HG02588 (cell line): ENCODE measurements around the gene ECI1.
"Not testable (repeated sequence)": the region's sequence is repeated elsewhere in the genome, so short reads cannot be mapped to it uniquely, and the experiment has no call there.

Experiments
- ATAC-seq: cut with Tn5 transposase; IDR thresholded peaks from one replicate; pipeline ENCODE4 v1.9.1; 2021; ENCODE audit warnings: mild to moderate bottlenecking, moderate library complexity; ENCODE audit not compliant: unreplicated experiment

The ECI1 gene

DNA sequence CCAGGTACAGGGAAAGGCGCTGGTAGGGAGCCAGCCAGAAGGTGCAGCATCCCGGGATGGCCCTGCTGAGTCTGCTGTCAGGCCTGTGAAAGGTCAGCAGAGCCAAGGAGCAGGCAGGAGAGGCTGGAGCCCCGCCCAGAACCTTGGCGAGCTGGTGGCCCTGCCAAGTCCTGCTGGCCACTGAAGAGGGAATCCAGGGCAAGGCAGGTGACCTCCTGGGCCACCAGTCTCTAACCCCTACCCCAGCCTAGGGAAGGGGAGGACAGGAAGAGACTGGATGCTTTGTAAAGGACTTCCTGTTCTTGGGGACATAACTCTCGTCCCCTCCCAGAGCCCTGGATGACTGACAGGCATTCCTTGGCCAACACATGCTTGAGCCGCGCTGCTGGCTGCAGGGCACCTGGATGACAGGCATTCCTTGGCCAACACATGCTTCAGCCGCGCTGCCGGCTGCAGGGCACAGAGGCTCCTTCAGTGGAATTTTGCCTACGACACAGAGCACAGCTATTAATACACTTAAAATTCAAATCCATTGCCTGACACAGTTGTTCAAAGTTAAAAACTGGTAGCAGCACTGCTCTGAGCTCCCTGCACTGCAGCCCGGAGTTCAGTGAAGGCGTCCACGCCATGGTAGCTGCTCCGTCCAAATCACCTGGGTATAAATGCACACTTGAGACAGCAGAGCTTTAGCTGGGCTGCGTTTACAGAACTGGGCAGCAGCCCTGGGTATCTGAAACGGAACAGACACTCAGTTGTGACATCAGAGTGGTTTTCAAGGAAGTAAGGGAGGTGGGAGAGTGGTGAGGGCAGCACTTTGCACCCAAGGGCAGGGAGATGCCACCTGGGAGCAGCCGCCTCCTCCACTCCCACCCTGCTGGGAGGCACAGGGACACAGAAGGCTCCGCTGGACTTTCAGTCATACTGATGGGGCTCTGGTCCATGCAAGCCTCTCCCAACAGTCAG, 38.7 kb downstream of the ECI1 start:
- no peak for ATAC-seq

DNA sequence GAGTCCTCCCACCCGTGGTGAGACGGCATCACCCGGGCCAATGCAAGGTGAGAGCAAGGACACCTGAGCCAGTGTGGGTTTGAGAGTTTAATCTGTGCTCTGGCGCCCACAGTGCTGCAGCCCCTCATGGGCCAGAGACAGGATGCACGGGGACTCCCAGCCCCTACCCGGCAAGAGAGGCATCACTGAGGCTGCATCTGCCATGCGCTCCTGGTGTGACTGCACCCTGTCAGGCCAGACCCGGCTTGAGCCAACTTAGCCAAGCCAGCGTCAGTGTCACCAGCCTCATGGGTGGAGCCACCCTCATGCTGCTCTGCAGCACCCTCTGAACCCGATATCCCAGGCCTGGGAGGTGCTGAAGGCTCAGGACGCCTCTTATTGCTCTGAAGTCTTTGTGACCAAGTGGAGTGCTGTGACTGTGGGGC, 39.5 kb downstream of the ECI1 start:
- no peak for ATAC-seq

DNA sequence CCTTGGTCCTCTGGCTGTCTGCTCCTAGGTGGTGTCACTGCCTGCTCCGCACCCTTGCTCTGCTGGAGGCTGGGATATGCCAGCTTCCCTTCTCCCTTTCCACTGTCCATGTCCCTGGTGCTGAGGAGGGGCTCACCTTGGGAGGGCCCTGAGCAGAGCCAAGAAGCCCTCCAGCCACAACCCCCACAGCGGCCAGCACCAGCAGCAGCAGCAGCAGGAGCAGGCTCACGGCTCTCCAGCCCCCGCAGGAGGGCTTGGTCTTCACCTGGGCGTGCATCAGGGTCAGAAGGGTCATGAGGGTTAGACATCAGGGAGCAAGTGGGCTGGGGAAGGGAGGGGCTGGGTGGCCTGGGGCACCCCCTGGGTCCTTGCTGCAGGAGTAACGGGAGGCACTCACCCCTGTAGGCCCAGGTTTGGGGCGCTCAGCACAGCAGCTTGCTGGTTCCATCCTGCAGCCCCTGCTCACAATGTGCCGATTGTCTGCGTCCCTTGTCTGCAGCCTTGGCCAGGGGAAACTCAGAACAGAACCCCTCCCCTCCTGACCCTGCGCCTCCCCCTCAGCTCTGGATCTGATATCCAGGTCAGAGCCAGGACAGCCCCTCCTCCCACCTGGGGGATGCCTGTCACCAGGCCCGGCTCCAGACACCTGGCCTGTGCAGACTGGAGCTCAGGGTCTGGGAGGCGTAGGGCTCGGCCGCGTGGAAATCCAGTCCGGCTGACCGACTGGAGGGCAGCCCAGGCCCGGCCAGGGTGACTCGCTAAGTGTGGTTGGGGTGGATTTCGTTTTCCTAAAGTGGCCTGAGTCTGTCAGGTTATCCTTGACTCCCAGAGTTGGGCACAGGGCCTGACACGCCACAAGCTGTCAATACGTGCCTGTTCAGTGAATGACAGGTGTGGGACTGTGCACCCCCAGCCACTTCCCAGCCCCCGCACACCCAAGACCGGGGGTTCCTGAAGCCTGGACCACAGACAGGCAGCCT, 40.7 kb downstream of the ECI1 start, which contains the start of gene BRICD5:
Gene BRICD5, minus strand, starts transcription at position 478 of the 980 bp plus-strand sequence. Its CDS starts 30 bp downstream, at position 448.
- no peak for ATAC-seq

DNA sequence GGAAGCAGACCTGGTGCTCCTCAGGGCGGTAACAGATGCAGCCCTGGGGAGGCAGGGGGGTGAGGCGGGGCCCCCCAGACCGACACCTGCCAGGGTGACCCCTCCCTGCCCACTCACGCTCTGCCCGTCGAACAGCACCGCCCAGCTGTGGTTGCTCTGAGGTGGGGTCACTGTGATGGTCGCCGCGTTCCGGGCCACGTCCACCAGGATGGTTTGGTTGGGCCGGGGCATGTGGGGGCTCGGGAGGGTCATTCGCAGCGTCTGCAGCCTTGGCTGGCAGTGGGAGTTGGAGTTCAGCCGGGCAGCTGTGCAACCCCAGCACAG, 41.4 kb downstream of the ECI1 start:
- no peak for ATAC-seq

DNA sequence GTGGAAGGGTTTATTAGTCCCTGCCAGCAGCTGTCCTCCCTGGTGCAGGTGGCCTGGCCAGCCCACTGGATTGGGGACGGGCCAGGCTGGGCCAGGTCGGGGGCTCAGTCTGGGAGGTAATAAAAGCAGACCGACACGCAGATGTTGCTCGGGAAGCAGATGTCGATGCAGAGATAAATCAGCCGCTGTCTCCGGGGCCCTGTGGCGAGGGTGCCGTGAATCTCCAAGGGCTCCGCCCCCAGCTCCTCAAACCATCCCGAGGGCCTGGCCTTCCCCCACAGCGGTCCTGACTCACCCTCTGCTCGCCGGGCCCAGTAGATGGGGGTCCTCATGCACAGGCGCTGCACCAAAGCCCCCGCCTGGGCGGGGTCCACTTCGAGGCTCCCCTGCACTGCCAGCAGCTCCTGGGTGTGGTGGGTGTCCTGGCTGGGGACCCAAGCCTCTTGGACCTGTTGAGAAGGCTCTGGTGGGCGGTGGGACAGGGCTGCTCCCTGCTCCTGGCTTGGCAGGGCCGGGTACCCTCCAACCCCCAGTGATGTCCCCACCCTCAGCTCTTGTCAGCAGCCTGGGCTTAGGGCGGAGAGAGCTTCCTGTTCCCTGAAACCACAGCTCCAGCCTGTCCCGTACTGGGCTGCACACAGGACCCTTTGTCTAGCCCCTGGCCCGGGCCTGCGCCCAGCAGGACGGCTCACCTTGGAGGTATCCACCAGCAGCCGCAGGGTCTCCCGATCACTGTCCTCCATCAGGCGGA, 42.0 kb downstream of the ECI1 start:
- no peak for ATAC-seq

DNA sequence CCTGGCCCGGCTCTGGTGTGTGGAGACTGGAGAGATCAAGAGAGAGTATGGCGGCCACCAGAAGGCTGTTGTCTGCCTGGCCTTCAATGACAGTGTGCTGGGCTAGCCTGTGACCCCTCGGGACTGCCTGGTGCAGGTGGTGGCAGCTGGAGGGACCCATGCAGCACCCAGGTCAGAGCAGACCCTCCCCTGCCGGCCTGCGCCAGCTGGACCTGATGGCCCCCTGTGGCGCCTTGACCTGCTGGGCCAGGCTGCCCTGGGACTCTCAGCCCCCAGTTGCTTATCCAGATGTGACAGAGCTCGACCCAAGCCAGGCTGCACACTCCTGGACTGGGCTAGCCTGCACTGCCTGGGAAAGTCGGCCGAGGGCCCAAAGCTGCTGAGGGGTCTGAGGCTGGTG, 42.6 kb downstream of the ECI1 start:
- ATAC-seq, result no peak

DNA sequence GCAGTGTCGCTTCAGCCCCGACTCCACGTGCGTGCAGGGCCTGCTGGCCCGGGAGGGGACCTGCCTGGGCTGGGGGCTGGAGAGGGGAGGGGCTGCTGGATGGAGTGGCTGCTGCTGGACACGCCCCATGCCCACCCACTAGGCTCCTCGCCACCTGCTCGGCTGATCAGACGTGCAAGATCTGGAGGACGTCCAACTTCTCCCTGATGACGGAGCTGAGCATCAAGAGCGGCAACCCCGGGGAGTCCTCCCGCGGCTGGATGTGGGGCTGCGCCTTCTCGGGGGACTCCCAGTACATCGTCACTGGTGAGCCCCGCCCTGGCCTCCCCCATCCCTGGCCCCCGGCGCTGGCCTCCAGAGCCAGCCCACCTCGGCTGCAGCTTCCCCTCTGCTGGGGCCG, 43.1 kb downstream of the ECI1 start:
- no peak for ATAC-seq

DNA sequence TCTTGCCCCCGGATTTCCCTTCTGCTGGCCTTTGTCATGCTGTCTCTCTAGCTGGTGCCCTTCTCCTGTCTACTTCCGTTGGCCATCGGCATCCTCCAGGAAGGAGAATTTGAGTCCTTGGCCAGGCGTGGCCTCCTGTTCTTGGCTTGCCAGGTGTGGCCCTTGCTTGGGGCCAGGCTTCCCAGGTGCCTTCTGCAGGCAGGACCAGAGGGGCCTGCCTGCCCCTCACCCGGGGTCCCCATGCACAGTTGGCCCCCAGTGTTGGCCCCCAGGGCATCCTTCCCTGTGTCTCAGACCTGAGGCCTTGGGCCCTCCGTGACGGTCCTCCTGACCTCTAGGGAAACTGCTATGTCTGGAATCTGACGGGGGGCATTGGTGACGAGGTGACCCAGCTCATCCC, 43.5 kb downstream of the ECI1 start:
- no peak for ATAC-seq

DNA sequence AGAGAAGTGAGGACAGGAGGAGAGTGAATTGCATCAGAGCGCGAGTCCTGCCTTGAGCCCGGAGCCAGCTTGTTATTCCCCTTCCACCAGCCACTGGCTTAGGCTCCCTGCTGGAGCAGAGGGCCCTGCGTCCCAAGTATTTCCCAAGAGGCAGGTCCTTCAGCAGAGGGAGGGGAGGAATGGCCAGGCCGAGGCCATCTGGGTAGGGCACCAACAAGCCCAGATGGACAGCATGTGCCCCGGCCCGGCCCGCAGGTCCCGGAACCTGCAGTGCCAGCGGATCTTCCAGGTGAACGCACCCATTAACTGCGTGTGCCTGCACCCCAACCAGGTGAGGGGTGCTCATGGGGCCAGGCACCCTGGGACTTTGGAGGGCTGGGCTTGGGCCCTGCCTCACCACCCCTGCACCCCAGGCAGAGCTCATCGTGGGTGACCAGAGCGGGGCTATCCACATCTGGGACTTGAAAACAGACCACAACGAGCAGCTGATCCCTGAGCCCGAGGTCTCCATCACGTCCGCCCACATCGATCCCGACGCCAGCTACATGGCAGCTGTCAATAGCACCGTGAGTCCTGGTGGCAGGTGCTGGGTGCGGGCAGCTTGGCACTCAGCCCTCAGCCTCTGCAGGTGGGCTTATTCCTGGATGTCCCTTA, 44.5 kb downstream of the ECI1 start:
- no peak for ATAC-seq

DNA sequence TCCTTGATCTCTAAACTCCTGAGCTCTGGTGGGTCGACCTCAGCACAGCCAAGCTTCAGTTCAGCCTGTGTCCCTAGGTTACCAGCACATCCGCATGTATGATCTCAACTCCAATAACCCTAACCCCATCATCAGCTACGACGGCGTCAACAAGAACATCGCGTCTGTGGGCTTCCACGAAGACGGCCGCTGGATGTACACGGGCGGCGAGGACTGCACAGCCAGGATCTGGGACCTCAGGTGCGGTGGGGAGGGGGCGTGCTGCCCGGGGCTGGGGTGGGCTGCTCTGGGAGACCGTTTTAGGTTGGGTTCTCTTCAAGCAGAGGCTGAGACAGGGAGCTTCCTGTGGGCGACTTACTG, 45.0 kb downstream of the ECI1 start:
- ATAC-seq, result no peak

DNA sequence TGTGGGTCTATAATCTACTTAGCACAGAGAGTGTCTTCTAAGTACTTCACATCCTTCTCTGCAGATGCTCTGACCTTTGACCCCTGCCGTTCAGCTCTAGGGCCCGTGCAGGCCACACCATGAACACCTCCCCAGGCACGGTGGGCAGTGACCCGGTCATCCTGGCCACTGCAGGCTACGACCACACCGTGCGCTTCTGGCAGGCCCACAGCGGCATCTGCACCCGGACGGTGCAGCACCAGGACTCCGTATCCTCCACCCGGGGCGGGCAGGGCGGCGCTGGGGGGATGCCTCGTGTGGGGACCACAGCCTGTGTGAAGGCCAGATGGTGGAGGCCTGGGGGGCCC, 45.4 kb downstream of the ECI1 start:
- ATAC-seq, result peak; percentile 6

DNA sequence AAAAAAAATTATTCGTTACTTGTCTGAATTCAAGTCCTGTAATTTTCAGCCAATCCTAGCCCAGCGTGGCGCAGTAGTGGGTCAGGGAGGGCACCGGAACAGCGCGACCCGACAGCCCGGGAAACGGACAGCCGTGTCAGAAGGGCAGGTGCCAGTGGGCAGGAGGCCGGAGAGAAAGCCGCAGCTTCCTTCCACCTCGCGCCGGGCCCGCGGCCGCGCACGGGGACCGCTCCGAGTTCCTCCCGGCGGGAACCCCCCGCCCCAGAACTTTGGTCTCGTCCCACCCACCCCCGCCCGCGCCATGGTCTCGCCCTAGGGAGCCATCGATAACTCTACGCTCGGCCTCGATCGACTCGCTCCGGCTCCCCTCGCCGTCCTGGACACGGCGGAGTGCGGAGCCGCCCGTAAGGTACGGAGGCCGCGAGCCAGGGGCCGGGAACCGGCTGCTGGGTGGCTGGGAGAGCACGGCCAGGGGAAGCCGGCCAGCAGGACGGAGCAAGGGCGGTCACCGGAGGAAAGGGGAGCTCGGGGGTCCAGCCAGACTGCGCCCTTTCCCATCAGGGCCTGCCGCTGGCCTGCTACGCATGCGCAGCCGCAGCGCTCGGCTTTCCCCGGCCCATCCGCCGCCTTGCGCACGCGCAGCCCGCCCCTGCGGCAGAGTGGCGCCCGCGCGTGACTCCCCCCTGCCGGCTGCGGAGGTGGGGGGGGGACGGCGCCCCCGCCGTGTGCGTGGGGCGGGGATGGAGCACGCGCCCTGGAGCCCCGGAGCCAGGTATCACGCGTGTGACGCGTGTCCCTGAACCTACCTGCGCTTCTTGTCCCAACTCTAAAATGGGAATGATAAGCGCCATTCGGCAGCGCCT, 46.1 kb downstream of the ECI1 start, which contains the start of gene MLST8:
Gene MLST8, plus strand, starts transcription at position 351 of the 863 bp plus-strand sequence. CDS start 632 bp downstream, outside the sequence.
- ATAC-seq, result peak; percentile 63

DNA sequence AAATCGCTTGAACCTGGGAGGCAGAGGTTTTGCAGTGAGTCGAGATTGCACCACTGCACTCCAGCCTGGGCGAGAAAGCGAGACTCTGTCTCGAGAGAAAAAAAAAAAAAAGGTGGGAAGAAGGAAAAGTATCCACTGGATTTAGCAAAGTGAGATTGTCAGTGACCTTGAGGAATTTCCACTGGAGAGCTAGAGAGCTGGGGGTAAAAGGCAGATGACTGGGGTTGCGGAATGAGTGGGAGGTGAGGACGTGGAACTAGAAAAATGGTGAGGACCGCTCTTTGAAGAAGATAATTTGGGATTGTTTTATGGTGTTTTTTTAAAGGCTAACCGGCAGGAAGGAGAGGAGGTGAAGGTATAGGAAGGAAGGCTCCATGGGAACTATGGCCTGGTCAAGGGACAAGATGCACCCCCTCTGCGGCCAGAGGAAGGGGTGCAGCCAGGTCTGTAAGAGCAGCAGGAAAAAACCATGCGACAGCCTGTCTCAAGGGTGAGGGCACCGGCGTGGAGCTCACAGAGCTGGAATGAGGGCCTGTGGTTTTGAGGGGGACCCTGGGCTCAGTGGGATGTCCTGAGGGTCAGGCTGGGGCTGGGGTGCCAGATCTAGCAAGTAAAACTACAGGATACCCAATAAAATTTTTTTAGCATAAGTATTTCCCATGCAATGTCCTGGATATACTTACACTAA, 46.8 kb downstream of the ECI1 start:
- no peak for ATAC-seq

DNA sequence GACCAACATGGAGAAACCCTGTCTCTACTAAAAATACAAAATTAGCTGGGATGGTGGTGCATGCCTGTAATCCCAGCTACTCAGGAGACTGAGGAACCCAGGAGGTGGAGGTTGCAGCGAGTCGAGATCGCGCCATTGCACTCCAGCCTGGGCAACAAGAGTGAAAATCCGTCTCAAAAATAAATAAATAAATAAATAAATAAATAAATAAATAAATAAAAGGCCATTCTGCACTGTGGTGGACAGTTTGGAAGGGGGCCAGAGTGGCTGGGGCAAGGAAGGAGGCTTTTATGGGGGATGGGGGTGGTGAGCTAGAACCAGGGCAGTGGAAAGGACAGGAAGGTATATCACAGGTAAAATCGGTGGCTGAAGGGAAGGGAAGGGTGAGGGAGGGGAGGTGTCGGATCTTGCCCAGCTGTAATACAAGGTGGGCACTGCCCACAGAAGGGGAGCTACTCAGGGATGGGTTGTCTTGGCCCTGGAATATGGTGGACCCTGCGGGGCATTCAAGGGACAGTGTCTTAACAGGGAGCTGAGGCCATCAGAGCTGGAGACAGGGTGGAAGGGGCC, 48.2 kb downstream of the ECI1 start:
- ATAC-seq, result not testable (repeated sequence)

DNA sequence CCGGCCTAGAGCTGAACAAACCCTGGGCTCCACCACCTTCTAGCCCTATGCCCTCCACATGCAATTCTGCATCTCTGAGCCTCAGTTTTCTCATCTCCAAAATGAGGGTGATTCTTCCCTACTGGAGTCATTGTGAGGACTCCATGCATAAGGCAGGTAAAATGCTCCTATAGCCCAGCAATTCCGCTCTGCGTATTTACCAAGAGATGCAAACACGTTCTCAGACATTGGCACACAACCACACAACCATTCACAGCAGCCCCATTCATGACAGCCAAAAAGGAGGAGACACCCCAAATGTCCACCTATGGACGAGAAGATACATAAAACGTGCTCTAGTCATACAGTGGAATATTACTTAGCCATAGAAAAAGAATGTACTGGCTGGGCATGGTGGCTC, 51.1 kb downstream of the ECI1 start:
- no peak for ATAC-seq

DNA sequence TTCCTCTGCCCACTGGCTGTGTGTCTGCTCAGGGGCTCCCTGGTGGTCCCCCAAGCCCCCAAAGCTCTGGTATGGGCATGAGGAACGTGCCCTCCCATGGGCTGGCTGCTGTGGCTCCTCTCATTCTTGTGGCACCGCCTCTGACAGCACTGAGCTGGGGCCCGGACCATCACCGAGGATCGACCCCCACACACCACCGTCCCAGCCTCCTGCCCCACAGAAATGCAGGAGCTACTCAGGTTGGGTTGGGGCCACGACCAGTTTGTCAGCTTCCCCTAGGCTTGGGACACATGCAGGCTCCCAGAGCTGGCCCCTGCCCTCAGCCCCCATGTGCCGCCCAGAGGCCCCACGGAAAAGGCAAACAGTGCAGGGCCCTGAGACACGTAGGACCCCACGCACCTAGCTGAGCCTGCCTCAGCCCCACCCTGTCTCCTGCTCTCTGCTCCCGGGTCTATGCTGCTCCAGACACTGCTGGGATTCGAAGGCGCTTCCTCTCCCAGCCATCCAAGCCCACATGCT, 51.7 kb downstream of the ECI1 start:
- no peak for ATAC-seq

DNA sequence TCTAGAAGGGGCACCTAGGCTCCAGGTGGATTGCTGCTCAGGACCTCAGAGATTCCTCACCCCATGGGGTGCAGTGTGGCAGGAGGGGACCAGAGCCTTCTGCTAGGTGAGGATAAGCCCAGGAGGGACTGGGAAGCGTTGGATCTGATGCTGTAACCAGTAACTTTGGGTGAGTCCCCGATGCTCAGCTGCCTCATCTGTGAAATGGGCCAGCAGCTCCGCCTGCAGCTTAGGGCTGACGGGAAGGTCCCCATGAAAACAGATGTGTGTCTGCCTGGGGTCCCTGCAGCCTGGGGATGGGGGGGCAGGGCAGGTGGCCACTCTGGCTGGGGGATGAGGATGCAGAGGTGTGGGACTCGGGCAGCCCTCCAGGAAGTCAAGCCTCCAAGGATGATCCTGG, 52.3 kb downstream of the ECI1 start:
- no peak for ATAC-seq

DNA sequence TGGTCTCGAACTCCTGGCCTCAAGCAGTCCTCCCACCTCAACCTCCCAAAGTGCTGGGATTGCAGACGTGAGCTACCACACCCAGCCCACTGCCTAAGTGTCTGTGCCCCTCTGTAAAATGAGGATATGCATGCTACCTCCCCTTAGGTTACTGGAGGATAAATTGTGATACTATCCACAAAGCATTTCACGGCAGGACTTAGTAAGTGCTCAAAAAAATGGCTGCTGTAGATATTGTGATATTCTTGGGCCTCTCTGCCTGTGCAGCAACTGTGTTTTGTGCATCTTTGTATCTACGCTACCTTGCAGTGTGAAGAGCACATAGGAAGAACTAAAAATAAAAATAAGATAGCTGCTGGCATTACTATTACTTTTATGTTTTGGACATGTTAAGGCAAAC, 53.1 kb downstream of the ECI1 start:
- ATAC-seq, result no peak
